ENCODE results near the gene CD34. TPM values are rescaled to one million over a fixed set of nuclear protein-coding genes. Genes with fewer than 3 reads are reported as not detected.

CD34 gene
- total RNA-seq, 1 experiment from 2014 or later = 0.35 TPM

- no peak overlapping the region for H4K8ac ChIP-seq (replicated peaks; ENCODE audit: insufficient read length, low read depth, low read length)
- no peaks in the 10 kb centered on the region for H3K27me3 ChIP-seq (ENCODE audit: insufficient read depth, low read length)
- peaks cover 5% of the 10 kb centered on the region; the same call in 1 of the 2 replicates for H3K4me1 ChIP-seq (ENCODE audit: insufficient read depth, low read length)
- H2AK5ac ChIP-seq (ENCODE audit: insufficient read length, low read length) = no peak overlapping the region
- no peak overlapping the region for H3T11ph ChIP-seq (ENCODE audit: low read length)
- no peak overlapping the region for H3K56ac ChIP-seq (ENCODE audit: insufficient read length, low read depth, low read length)
- no peak overlapping the region for H3K9ac ChIP-seq (ENCODE audit: extremely low read depth, insufficient read length, low read length)
- H3K9me3 Mint-ChIP-seq = no peaks in the 10 kb centered on the region
- H3K14ac ChIP-seq (ENCODE audit: insufficient read depth, low read length) = no peak overlapping the region
- no peak overlapping the region for H4K5ac ChIP-seq (ENCODE audit: insufficient read length, low read depth, low read length)
- no peaks in the 10 kb centered on the region for H3K9me3 ChIP-seq (ENCODE audit: control insufficient read depth, low read depth, low read length)
- H2BK120ac ChIP-seq (ENCODE audit: low read depth, low read length, poor library complexity, severe bottlenecking) = no peak overlapping the region
- H3K23ac ChIP-seq (ENCODE audit: insufficient read length, low read depth, low read length) = no peak overlapping the region
- no peak overlapping the region for H3K27ac ChIP-seq (ENCODE audit: insufficient read length, low read depth, low read length)
- H3K36me3 Mint-ChIP-seq (ENCODE audit: insufficient read depth in 1 of 3, low read depth in 3 of 3) = no peaks in the 10 kb centered on the region; a peak in 1 of 7 replicates
- WGBS (ENCODE audit: extremely low coverage, insufficient read length, low lambda C conversion rate) = no CpG with 5 or more reads among the region's 1 CpG
- no peak overlapping the region for H3K4me3 Mint-ChIP-seq
- H2BK5ac ChIP-seq (ENCODE audit: insufficient read length, low read length) = no peak overlapping the region
- H3K4me1 Mint-ChIP-seq = peaks cover 6 to 8% of the 10 kb centered on the region in 2 experiments; a peak in 3 of 4 replicates
- no peak overlapping the region for H3K27ac Mint-ChIP-seq
- H3K18ac ChIP-seq (ENCODE audit: insufficient read length, low read depth, low read length) = no peak overlapping the region
- no peaks in the 10 kb centered on the region for H3K23me2 ChIP-seq (ENCODE audit: insufficient read length, low read depth, low read length, poor library complexity, severe bottlenecking)
- no peak for TF ChIP-seq CTCF (conservative IDR thresholded peaks at IDR 0.05)
- no peak overlapping the region for H2BK12ac ChIP-seq (ENCODE audit: insufficient read length, low read depth, low read length)
- H2BK15ac ChIP-seq (ENCODE audit: low read depth, low read length) = no peak overlapping the region
- no peak overlapping the region for H3K4ac ChIP-seq (ENCODE audit: low read depth, low read length)
- no peaks in the 10 kb centered on the region for H4K20me1 ChIP-seq (ENCODE audit: control insufficient read depth, insufficient read depth, insufficient read length)
- no peak overlapping the region for H2AFZ ChIP-seq (ENCODE audit: low read length)
- H3K27me3 Mint-ChIP-seq (ENCODE audit: low read depth) = no peaks in the 10 kb centered on the region
- H3K79me1 ChIP-seq (ENCODE audit: insufficient read depth, low read depth, low read length, poor library complexity, severe bottlenecking) = no peaks in the 10 kb centered on the region
- H3K4me2 ChIP-seq (ENCODE audit: insufficient read depth, insufficient read length, low read length) = no peak overlapping the region
- no peaks in the 10 kb centered on the region for H3K79me2 ChIP-seq (ENCODE audit: insufficient read depth, low read length)
- no peak overlapping the region for H2BK20ac ChIP-seq (ENCODE audit: low read depth, low read length, poor library complexity, severe bottlenecking)
- no peak overlapping the region for H4K91ac ChIP-seq (ENCODE audit: insufficient read length, low read depth, low read length)
- no peak for DNase-seq
Observed at GRCh38 chr1:207856276-207857023, 54.5 kb downstream of the CD34 start.

Measured in H9 (cell line).